ENCODE data around the gene PGP.
"Not testable (repeated sequence)": the region's sequence is repeated elsewhere in the genome, so short reads cannot be mapped to it uniquely, and the experiment has no call there.

Gene PGP

GRCh38 chr16:2214719-2214968 is at the start of gene PGP:
Gene PGP, minus strand, starts transcription at chr16:2214840. Its CDS starts 63 bp downstream, at chr16:2214777.
- no peak for DNase-seq (ENCODE audit: low spot score)

GRCh38 chr16:2263026-2263425 is 48.4 kb upstream of the PGP start:
- not testable (repeated sequence) for DNase-seq (ENCODE audit: low spot score)

GRCh38 chr16:2260250-2260649 is 45.6 kb upstream of the PGP start:
- no peak for DNase-seq (ENCODE audit: low spot score)

- DNase-seq (ENCODE audit: low spot score) = not testable (repeated sequence)
Measured at GRCh38 chr16:2258530-2258929, 43.9 kb upstream of the PGP start.

GRCh38 chr16:2257726-2258125 is 43.1 kb upstream of the PGP start:
- DNase-seq (ENCODE audit: low spot score) = no peak

GRCh38 chr16:2256531-2257140 is 42.0 kb upstream of the PGP start:
- no peak for DNase-seq (ENCODE audit: low spot score)

GRCh38 chr16:2253293-2253692 is 38.7 kb upstream of the PGP start:
- DNase-seq (ENCODE audit: low spot score) = no peak

- no peak for DNase-seq (ENCODE audit: low spot score)
Measured at GRCh38 chr16:2252806-2253148, 38.1 kb upstream of the PGP start.

GRCh38 chr16:2251296-2252111 is 36.9 kb upstream of the PGP start, which contains the start of gene ECI1:
Gene ECI1, minus strand, starts transcription at chr16:2251587. Its CDS starts 21 bp downstream, at chr16:2251566.
- peak; percentile 98 for DNase-seq (ENCODE audit: low spot score)

GRCh38 chr16:2250652-2251295 is 36.1 kb upstream of the PGP start:
- no peak for DNase-seq (ENCODE audit: low spot score)

GRCh38 chr16:2246301-2246885 is 31.8 kb upstream of the PGP start:
- no peak for DNase-seq (ENCODE audit: low spot score)

GRCh38 chr16:2244926-2245795 is 30.5 kb upstream of the PGP start:
- no peak for DNase-seq (ENCODE audit: low spot score)

- DNase-seq (ENCODE audit: low spot score) = no peak
Measured at GRCh38 chr16:2244301-2244700, 29.7 kb upstream of the PGP start.

GRCh38 chr16:2243781-2244180 is 29.1 kb upstream of the PGP start:
- DNase-seq (ENCODE audit: low spot score) = no peak

- DNase-seq (ENCODE audit: low spot score) = peak; percentile 73
Measured at GRCh38 chr16:2243031-2243528, 28.4 kb upstream of the PGP start.

- no peak for DNase-seq (ENCODE audit: low spot score)
Measured at GRCh38 chr16:2242598-2242997, 28.0 kb upstream of the PGP start.

- DNase-seq (ENCODE audit: low spot score) = not testable (repeated sequence)
Measured at GRCh38 chr16:2240331-2240730, 25.7 kb upstream of the PGP start.

- DNase-seq (ENCODE audit: low spot score) = no peak
Measured at GRCh38 chr16:2238838-2239675, 24.4 kb upstream of the PGP start.

- no peak for DNase-seq (ENCODE audit: low spot score)
Measured at GRCh38 chr16:2238150-2238837, 23.7 kb upstream of the PGP start.

GRCh38 chr16:2237493-2238149 is 23.0 kb upstream of the PGP start:
- no peak for DNase-seq (ENCODE audit: low spot score)
